GM12875 (cell line): Measurements from ENCODE around the gene KIF16B.
"Not testable (repeated sequence)": the region's sequence is repeated elsewhere in the genome, so short reads cannot be mapped to it uniquely, and the experiment has no call there.

Source experiments
- H3K4me3 ChIP-seq: one replicate; pipeline ENCODE4 v1.5.1; 2011; ENCODE audit warnings: low read depth, low read length, control low read depth
- CTCF ChIP-seq: IDR thresholded peaks from 2 replicates; pipeline ENCODE4 v1.5.1; 2011; ENCODE audit warnings: low read depth, mild to moderate bottlenecking, control low read depth, inconsistent platforms, low read length, moderate library complexity, borderline replicate concordance; ENCODE audit not compliant: insufficient read depth

The KIF16B gene

GRCh38 chr20:16446991-16447390, 126.3 kb downstream of the KIF16B start:
- H3K4me3 ChIP-seq, result no peak overlapping the region
- no peak for TF ChIP-seq CTCF

- TF ChIP-seq CTCF, result no peak
Observed at GRCh38 chr20:16446246-16446645, 127.0 kb downstream of the KIF16B start.

GRCh38 chr20:16445482-16445881, 127.8 kb downstream of the KIF16B start:
- H3K4me3 ChIP-seq, result no peak overlapping the region
- no peak for TF ChIP-seq CTCF

More at GRCh38 chr20:16446246-16446645, 127.0 kb downstream of the KIF16B start:
- no peak overlapping the region for H3K4me3 ChIP-seq

- no peak overlapping the region for H3K4me3 ChIP-seq
- TF ChIP-seq CTCF, result no peak
Observed at GRCh38 chr20:16444057-16444777, 129.0 kb downstream of the KIF16B start.

- H3K4me3 ChIP-seq, result no peak overlapping the region
- TF ChIP-seq CTCF, result no peak
Observed at GRCh38 chr20:16441546-16442164, 131.6 kb downstream of the KIF16B start.

GRCh38 chr20:16440686-16441085, 132.6 kb downstream of the KIF16B start:
- no peak overlapping the region for H3K4me3 ChIP-seq
- no peak for TF ChIP-seq CTCF

GRCh38 chr20:16439540-16439939, 133.7 kb downstream of the KIF16B start:
- not testable (repeated sequence) for H3K4me3 ChIP-seq
